ELR (cell line): Measurements from ENCODE around the gene ST3GAL3.
"Not testable (repeated sequence)": the region's sequence is repeated elsewhere in the genome, so short reads cannot be mapped to it uniquely, and the experiment has no call there.

Experiments used
- DNase-seq: peaks from one replicate; pipeline ENCODE4 v3.0.0-alpha.2; 2015; ENCODE audit warnings: low read depth

ST3GAL3 gene

DNA sequence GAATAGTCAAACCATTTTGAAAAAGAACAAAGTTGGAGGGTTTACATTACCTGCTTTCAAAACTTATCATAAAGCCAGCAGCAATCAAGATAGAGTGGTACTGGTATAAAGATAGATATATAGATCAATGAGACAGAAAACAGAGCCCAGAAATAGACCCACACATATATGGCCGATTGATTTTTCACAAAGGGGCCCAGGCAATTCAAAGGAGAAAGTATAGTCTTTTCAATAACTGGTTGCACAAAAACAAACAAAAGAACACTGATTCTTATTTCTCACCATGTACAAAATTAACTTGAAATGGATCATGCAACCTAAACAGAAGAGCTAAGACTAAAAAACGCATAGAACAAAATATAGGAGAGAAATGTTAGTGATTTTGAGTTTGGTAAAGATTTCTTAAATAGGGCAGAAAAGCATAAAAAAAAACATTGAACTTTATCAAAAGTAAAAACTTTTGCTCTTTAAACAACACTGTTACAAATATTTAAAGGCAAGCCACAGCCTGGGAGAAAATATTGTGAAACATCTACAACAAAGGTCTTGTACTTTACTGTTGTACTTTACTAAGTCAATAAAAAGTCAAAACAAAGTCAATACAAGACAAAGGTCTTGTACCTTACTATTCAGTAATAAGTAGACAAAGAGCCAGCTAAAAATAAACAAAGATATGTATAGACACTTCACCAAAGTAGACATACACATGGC, 50.2 kb downstream of the ST3GAL3 start:
- no peak for DNase-seq

DNA sequence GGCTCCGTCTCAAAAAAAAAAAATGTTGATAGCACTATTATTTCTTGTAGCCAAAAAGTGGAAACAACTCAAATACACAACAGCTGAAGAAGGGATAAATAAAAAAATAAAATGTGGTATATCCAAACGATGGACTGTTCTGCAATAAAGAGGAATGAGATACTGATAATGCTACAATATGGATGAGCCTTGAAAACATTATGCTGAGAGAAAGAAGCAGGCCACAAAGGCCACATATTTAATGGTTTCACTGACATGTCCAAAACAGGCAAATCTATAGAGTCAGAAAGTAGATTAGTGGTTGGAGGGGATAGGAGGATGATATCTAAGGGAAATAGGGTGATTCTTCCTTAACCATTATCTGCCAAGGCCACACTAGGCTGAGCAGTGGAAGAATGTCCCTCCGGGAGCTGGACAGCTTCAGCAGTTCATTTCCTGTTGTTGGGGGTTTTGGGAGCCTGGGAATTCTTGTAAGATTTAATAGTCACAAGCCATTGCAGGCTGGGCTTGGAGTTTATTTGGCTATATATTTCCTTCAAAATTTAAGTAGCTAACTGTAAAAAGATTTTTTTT, 53.5 kb downstream of the ST3GAL3 start:
- no peak for DNase-seq

DNA sequence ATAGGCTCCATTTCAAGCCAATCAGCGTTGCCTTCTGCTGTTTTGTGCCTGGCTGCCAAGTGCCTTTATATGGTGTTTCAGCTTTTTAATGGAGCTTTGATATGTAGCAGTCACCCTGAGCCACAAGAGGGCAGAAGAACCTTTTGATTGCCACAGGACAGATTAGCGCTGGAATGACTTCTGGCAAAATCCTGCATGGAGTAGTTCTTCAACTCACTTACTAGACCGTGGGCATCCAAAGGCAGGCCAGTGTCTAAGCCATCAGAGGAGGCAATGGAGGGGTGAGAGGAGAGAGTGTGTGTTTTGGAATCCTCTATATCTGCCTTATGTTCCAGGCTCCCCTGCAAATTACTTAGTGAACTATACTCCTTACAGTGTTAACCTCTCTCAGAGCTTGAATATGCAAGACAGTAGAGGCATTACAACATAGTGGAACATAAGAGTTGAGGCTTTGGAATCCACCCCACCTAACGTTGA, 56.2 kb downstream of the ST3GAL3 start:
- DNase-seq: peak; percentile 87

DNA sequence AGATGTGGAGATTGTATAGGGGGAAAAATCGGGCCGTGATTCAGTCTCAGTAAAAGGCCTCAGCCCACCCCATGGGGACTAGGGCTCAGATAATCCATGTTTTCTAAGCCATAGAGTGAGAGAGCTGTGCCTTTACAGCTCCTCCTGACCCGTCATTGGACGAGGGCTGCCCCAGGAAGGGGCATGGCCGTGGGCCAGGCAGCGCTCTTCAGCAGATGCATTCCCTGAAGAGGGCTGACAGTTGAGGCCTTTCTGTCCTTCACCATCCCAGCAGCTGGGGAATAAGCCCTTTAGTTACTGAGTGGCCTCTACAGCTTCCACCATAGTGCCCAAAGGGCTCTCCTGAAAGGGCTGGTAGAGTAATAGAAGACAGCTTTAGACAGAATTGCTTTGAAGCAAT, 57.2 kb downstream of the ST3GAL3 start:
- DNase-seq: no peak

DNA sequence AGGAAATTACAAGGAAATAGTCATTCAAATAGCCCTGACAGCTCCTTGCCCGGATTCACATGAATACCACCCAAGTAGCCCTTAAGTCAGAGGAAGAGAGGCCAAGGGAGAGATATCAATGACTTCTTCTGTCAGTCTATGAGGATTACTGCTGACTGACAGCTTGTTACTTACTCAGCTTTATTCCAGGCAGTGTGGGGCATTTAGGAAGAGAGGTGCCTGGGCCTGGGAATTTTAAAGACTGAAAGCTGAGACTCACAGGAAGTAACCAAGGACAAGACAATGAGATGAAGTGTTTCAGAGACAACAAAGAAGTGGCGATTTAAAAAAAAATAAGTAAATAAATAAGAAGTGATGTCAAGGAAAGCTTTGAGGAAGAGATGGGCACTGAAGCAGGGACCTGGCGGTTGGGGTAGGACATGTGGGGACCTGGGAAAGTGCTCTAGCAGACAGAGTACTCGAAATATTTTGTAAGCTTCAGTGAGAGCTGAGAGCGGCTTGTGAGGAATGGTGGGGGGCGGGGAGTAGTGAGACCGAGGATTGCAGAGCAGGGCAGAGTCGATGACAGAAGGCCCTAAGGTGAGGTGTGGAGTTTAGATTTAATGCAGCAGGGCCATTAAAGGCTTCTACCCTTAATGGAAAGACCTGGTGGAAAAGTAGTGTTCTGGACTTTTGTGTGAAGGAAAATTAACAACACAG, 58.9 kb downstream of the ST3GAL3 start:
- DNase-seq: no peak

DNA sequence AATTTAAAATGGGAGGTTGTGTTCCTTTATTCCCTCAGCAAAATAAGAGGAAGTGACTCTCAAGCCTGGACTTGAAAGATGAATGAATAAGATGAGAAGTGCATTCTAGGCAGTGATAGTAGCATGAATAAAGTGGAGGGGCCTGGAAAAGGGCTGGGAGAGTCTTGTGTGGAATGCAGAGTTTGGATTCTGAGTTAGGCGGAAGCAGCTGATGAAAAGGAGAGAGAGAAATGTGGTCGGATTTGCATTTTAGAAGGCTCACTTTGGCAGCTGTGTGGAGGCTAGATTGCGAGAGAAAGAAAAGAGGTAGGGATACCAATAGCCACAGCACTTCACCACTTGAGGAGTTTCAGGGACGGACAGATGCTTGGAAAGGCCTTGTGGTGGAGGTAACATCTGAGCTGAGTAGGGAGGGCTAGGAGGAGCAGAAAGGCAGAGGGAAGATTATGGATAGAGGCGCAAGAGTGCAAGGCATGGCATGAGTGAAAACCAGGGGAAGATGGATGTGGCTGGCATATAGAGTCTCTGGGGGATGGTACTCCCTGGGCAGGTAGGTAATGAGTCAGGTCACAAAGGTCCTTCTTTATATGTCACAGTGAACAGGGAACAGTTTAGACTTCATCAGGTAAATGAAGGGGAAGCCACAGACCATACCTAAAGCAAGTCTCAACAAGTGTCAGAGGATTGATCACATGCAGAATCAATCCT, 59.6 kb downstream of the ST3GAL3 start:
- no peak for DNase-seq

DNA sequence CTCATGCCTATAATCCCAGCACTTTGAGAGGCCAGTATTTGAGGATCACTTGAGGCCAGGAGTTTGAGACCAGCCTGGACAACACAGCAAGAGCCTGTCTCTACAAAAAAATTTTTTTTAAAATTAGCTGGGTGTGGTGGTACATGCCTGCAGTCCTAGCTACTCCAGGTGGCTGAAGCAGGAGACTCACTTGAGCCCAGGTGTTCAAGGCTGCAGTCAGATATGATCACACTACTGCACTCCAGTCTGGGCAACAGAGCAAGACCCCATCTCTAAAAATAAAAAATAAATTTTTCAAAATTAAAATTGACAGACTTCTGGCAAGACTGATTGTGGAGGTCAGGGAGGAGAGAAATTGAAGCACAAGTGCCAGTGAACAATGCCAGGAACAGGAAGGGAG, 60.8 kb downstream of the ST3GAL3 start:
- DNase-seq: no peak

DNA sequence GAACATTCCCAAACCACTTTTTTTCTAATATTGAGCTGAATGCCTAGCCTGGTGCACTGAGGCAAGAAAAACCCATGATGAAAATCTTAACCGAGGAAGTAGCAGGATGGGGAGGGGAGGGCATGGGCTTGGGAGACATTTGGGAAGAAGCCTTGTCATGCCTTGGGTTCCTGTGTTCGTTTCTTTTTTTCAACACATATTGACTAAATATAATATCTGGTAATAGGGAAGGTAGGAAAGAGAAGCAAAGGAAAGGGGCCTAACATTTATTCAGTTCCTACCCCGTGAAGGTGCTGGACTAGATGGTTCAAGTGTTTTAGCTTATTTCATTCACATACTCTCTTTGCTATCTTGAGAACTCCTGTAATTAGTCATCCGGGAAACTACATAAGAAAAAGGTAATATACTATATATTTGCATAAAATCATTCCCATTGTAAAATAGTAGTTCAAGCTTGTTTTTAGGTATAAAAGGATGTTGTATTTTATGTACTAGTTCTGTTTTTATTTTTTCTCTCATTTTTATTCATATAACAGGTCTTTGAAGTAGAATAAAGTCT, 62.1 kb downstream of the ST3GAL3 start:
- no peak for DNase-seq

DNA sequence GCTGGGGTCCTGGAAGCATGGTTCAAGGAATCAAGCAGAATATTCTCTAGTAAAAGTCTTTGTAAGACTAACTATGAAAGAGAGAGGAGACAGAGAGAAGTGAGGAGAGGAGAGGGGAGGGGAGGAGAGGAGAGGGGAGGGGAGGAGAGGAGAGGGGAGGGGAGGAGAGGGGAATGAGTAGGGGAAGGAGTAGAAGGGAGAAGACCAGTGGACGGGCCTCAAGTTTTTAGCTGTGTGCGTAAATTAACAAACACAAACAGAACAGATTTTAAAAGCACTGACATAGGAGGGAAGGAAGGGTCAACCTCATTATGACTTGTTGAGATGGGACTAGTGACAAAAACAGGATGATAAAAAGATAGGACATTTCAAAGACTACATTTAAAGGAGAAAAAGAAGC, 62.8 kb downstream of the ST3GAL3 start:
- no peak for DNase-seq

DNA sequence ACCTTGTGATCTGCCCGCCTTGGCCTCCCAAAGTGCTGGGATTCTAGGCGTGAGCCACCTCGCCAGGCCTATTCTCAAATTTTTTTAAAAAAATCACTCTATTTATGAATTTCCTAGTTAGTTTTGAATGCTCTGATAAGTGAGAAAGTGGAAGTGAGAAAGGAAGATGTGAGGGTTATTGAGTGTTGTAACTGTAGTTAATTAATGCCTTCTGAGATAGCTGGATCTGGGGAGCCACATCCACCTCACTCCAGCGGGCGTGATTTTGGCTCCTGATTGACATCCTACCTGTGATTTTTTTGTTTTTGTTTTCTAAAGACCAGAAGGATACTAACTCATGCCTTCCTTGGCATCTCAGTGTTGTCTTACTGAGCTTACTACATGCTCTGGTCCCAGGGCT, 65.6 kb downstream of the ST3GAL3 start:
- no peak for DNase-seq

DNA sequence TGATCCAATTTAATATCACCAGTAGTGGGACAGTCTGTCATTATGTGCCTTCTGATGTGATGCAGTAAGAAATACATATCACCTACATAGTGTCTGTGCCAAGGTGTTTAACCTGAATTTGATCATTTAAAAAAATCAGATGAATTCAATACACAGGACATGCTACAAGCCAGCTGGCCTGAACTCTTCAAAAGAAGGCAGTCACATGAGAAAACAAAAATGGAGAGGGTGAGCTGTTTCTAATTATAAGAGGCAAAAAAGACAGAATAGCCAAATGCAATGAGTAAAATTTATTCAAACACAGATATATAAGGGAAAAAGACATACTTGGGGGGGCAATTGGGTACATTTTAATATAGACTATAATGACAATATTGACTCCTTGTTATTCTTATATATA, 66.5 kb downstream of the ST3GAL3 start:
- no peak for DNase-seq

DNA sequence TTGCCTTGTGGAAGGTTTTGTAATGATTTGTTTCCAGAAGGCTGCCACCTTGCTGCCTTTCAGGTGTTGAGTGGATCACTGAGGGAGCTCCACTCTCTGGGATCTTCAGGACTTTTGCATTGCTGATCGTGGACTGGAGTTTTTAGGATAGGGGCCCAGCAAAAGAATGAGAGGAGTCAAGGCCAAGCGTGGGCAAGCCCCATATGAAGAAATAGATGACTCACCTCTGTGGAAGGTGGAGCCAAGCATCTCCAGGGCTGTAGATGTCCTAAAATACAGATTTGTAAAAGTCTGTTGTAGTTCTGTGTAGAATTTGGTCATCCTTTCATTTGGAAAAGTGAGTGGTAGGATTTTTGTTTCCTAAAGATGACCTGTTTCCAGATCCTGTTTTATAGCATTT, 67.0 kb downstream of the ST3GAL3 start:
- DNase-seq: peak; percentile 78

DNA sequence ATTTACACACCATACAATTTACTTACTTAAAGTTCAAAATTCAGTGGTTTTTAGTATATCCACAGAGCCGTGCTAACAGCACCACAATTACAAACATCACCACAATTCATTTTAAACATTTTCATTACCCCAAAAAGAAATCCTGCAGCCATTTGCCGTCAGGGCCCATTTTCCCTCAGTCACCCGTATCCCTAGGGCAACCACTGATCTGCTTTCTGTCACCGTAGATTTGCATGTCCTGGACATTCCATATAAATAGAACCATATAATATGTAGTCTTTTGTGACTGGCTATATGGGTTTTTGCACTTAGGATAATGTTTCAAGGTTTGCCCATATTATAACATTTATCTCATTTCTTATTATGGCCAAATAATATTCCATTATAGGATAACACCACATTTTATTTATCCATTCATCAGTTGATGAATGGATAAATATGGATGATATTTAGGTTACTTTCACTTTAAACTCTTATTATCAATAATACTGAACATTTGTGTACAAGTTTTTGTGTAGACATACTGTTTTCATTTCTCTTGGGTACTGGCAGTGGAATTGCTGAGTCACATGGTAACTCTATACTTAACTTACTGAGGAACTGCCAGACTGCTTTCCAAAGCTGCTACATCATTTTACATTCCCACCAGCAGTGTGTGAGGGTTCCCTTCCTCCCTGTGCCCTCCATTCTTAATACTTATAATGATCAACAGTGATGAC, 68.9 kb downstream of the ST3GAL3 start:
- DNase-seq: peak; percentile 51

DNA sequence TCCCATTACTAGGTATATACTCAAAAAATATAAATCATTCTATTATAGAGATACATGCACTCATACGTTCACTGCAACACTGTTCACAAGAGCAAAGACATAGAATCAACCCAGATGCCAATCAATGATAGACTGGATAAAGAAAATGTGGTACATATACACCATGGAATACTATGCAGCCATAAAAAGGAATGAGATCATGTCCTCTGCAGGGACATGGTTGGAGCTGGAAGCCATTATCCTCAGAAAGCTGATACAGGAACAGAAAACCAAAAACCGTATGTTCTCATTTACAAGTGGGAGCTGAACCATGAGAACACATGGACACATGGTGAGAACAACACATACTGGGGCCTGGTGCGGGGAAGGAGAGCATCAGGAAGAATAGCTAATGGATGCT, 70.6 kb downstream of the ST3GAL3 start:
- DNase-seq: not testable (repeated sequence)

DNA sequence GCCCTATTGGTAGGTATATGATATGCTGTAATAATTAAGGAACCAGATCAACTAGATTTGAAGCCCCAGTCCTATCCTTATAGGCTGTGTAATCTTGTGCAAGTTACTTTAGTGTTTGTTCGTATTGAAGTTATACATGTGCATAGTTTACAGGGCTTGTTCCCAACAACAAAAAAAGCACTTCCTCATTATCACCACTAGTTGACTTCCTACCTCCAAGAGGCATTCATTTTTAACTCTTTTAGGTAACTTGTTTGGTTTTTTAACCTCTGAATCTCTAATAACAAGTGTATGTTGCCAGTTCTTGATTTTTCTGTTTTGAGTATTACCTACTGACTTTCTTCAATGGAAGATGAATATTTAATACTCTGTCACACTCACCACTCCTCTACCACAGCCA, 71.9 kb downstream of the ST3GAL3 start:
- DNase-seq: no peak

DNA sequence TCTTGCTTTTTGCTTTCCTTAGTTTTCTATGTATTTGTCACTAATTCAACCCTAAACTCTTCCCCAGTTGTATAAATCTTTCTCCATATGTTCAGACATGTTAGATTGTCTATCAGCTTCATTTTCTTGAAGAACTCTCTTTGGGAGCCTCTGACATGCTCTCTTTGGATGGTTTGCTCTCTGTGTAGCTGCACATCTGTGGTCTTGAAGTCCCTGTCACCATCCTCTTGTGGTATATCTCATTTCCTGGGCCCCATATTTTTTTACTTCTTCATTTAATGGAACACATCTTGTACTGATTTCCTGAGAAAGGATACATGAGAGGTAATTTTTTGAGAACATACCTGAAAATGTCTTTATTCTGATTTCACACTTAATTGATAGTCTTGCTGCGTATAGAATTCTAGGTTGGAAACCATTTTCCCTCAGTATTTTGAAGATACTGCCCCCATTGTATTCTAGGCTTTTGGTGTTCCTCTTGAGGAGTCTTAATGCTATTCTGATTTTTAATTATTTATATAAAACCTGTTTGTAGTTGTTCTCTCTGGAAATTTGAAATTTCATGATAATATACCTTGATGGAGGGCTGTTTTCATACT, 72.6 kb downstream of the ST3GAL3 start:
- DNase-seq: no peak

DNA sequence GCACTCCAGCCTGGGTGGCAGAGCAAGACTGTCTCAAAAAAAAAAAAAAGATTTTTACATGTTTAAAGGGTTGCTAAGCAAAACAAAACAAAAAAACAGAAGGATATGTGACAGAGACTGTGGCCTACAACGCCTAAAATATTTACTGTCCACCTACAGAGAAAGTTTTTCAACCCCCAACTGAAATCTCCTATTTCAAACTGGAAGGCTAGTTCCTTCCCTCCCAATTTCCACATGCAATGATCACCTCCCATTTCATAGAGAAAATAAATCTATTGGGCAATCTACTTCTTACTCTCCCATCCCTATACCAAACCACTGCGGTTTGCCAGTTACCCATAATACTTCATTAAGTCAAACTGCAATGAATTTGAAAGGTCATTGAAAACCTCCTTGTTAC, 74.2 kb downstream of the ST3GAL3 start:
- no peak for DNase-seq

DNA sequence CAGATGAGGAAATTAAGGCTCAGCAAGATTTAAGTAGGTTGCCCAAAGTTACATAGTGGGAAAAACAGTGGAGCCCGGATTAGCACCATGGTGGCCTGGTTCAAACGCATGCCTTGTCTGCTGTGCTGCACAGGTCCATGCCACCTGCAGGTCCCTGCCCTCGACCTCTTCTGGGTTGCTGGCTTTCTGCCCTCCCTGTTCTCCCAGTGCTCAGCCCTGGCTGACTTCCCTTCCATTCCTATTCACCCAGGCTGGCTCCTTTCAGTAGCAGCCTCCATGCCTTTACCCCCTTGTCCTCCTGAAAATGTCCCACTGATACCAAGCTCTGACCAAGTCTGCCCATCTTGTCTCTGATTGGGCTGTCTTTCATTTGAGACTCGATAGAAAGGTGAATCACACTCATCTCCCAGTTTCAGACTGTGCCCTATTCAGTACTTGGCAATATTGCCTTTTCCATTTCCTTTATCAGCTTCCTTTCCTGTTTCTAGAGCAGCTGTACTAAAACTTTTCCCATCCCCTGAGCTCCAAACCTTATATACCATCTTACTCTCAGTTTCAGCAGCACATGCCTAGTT, 75.8 kb downstream of the ST3GAL3 start:
- DNase-seq: no peak

DNA sequence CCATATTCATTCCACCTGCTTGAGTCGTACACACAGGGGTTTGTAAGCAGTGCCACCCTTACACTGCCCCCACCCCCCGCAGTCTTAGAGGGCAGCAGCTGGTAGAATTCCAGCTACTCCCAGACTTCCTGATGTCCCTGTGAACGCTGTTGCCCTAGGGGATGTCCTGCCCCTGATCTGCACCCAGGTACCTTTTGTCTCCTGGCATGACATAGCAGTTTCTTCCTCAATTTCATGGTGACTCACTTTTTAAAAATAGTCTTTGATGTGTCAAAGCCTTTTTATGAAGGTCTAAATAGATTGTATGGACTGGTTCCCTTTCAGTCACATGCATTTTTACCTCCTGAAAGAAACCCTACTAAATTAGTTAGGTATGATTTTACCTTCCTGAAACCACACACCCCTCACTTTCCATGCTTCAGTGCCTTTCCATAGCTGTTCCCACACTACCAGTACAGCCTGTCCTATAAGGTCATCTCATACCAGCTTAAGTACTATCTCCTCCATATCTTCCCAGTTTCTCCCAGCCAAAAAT, 76.4 kb downstream of the ST3GAL3 start:
- DNase-seq: peak; percentile 68

DNA sequence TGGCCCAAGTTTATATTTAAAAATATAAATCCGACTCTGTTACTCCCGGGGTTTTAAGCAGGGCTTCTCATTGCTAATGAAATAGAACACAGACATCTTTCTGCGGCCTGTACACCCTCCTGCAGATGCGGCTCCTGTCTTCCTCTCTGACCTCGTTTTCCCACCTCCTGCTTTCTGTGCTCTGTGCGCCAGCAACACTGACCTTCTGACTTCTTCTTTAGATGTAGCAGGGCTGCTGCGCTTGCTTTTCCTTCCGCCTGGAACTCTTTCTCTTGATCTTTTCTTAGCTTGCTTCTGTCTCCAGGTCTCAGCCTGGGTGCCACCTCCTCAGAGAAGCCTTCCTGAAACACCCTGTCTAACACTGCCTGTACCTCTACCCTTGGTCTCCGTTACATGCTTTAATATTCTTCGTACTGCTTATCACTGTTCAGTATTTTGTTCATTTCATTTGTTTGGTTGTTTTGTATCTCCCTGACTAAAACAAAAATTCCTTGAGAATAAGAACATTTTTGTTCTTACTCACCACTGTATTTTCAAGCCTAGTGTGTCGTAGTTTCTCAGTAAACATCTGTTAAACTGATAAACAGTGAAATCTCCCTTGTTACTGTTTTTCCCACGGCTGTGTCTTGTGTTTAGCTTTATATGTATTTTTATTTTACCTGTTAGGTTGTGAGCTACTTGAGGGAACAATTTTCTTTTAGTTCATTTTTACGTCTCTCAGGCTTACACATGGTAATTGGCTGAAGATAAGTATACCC, 79.0 kb downstream of the ST3GAL3 start:
- no peak for DNase-seq
